ENCODE results near the gene ANKS1B. TPM values are rescaled to one million over a fixed set of nuclear protein-coding genes. Genes with fewer than 3 reads are reported as not detected.

The ANKS1B gene
- total RNA-seq, 4 donors from 2014 or later, result 4.9 to 15.4 (median 9.4) TPM

DNA sequence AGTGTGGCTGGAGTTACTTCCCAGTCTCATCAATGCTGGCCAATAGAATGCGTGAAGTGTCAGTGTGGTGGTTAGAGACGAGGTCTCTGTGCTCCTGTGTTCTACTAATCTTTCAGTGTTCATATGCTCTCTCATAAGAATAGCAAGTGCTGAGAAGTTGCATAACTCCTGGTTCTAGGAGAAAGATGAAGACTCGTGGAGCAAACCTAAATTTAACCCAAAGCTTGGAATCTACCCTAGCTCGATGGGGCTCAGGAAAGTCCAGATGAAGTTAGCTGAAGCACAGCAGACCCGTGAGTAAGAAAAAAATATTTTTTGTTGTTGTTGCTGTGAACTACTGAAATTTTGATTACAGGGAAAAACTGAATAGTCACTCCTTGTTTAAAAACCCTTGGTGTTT is 927.1 kb downstream of the ANKS1B start:
- no peaks in the 10 kb centered on the region for H3K9me3 ChIP-seq
- no peaks in the 10 kb centered on the region for H3K4me1 ChIP-seq
- H3K36me3 ChIP-seq, result no peaks in the 10 kb centered on the region
- 80% methylated on average over 5 of the region's 5 CpGs for WGBS
- H3K4me3 ChIP-seq, result no peak overlapping the region
- H3K27ac ChIP-seq, result no peak overlapping the region
- no peaks in the 10 kb centered on the region for H3K27me3 ChIP-seq
- no peak for DNase-seq (ENCODE audit: low spot score in 2 of 2)
- TF ChIP-seq, protein P1, sequence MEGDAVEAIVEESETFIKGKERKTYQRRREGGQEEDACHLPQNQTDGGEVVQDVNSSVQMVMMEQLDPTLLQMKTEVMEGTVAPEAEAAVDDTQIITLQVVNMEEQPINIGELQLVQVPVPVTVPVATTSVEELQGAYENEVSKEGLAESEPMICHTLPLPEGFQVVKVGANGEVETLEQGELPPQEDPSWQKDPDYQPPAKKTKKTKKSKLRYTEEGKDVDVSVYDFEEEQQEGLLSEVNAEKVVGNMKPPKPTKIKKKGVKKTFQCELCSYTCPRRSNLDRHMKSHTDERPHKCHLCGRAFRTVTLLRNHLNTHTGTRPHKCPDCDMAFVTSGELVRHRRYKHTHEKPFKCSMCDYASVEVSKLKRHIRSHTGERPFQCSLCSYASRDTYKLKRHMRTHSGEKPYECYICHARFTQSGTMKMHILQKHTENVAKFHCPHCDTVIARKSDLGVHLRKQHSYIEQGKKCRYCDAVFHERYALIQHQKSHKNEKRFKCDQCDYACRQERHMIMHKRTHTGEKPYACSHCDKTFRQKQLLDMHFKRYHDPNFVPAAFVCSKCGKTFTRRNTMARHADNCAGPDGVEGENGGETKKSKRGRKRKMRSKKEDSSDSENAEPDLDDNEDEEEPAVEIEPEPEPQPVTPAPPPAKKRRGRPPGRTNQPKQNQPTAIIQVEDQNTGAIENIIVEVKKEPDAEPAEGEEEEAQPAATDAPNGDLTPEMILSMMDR (IDR thresholded peaks at IDR 0.05), result no peak

DNA sequence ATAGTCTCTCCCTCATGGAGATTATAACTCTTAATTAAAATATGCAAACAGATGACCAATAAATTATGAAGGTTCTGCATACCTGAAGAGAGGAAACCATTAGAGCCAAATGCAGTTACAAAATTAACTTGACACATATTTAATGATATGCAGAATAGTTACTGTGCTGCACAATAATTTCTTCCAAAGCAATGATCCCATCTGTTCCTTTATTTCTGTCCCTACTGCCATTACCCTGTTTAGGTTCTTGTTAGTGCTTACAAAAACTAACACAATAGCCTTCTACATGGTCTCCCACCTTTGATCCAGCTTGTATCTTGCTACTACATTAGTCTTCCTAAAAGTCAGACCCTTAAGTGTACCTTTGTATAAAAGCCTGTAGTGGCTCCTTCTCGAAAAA is 928.5 kb downstream of the ANKS1B start:
- H3K4me1 ChIP-seq, result no peaks in the 10 kb centered on the region
- no peak overlapping the region for H3K4me3 ChIP-seq
- no peaks in the 10 kb centered on the region for H3K36me3 ChIP-seq
- WGBS, result 100% methylated on average over 1 of the region's 1 CpG
- H3K27me3 ChIP-seq, result no peaks in the 10 kb centered on the region
- no peaks in the 10 kb centered on the region for H3K9me3 ChIP-seq
- no peak overlapping the region for H3K27ac ChIP-seq
- no peak for TF ChIP-seq EP300 (IDR thresholded peaks at IDR 0.05)
- TF ChIP-seq POLR2A (IDR thresholded peaks at IDR 0.05), result no peak
- TF ChIP-seq, protein P1 (IDR thresholded peaks at IDR 0.05), result no peak
- no peak for TF ChIP-seq POLR2AphosphoS5 (IDR thresholded peaks at IDR 0.05)
- no peak for DNase-seq (ENCODE audit: low spot score in 2 of 2)

- Histone ChIP-seq H3K4me1 (no peaks in the 10 kb centered on the region), H3K9me3 (no peaks in the 10 kb centered on the region), H3K27ac (no peak overlapping the region), H3K4me3 (no peak overlapping the region), H3K36me3 (no peaks in the 10 kb centered on the region), H3K27me3 (no peaks in the 10 kb centered on the region)
- no peak for DNase-seq (ENCODE audit: low spot score in 2 of 2)
- 84% methylated on average over 3 of the region's 3 CpGs for WGBS
- TF ChIP-seq POLR2AphosphoS5 (IDR thresholded peaks at IDR 0.05) (no peak), POLR2A (IDR thresholded peaks at IDR 0.05) (no peak), EP300 (IDR thresholded peaks at IDR 0.05) (no peak)
- TF ChIP-seq, protein P1 (IDR thresholded peaks at IDR 0.05), result no peak
These were observed 929.4 kb downstream of the ANKS1B start for GRCh38 chr12:99055299-99055698.

DNA sequence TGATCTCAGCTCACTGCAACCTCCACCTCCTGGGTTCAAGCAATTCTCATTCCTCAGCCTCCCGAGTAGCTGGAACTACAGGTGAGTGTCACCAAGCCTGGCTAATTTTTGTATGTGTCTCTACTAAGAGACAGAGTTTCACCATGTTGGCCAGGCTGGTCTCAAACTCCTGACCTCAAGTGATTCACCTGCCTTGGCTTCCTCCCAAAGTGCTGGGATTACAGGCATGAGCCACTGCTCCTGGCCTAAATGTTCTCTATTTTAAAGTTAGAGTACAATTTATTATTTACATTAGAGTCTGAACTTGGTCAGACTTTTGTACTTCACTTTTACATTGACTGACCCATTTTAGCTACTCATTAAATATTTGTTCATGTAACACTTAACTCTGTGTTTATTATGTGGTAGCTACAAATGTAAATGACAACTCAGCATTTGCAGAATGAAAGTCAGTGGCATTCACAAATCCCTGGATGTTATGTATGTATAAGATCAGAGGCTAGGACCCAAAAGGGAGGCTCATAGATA is 930.1 kb downstream of the ANKS1B start:
- no peaks in the 10 kb centered on the region for H3K4me1 ChIP-seq
- H3K27ac ChIP-seq, result no peak overlapping the region
- H3K27me3 ChIP-seq, result no peaks in the 10 kb centered on the region
- H3K9me3 ChIP-seq, result no peaks in the 10 kb centered on the region
- H3K36me3 ChIP-seq, result no peaks in the 10 kb centered on the region
- 100% methylated on average over 1 of the region's 1 CpG for WGBS
- no peak for TF ChIP-seq POLR2A (IDR thresholded peaks at IDR 0.05)
- TF ChIP-seq POLR2AphosphoS5 (IDR thresholded peaks at IDR 0.05), result no peak
- TF ChIP-seq, protein P1 (IDR thresholded peaks at IDR 0.05), result no peak
- no peak for TF ChIP-seq EP300 (IDR thresholded peaks at IDR 0.05)
- no peak for DNase-seq (ENCODE audit: low spot score in 2 of 2)
- H3K4me3 ChIP-seq, result no peak overlapping the region

DNA sequence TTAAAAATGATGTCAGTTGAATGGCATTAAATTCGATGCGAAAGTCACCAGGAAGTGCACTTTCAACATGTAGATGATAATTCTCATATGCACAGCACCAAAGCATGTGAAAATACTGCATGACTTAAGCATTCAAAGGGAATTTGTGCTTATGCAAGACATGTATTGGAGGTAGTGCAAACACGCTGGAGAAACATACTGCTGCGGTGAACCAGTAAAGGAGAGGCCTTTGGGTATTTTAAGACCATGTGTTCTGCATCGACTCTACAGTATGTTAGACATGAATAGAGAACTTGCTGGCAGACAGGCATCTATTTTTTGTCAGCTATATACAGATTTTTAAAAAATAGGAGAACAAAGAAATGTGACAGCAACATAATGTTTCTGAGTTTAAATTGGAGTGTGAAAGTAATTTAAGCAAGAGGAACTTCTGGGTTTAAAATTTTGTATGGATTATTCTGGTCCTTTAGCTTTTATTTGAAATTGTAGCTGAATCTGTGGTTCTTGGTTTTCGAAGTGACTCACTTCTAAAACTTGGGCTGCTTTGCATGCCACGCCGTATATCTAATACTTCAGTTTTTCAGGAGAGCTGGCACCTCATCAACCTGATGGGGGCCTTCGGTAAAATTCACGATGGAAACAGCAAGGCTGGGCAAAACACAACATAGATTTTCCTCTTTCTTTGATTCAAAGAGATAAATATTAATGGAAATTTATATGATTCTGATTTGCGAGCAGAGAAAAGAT is 930.9 kb downstream of the ANKS1B start:
- no peak overlapping the region for H3K4me3 ChIP-seq
- 83% methylated on average over 11 of the region's 11 CpGs for WGBS
- H3K27me3 ChIP-seq, result no peaks in the 10 kb centered on the region
- TF ChIP-seq, protein P1 (IDR thresholded peaks at IDR 0.05), result no peak
- TF ChIP-seq POLR2A (IDR thresholded peaks at IDR 0.05) (no peak), POLR2AphosphoS5 (IDR thresholded peaks at IDR 0.05) (no peak), EP300 (IDR thresholded peaks at IDR 0.05) (no peak)
- H3K4me1 ChIP-seq, result no peaks in the 10 kb centered on the region
- no peak overlapping the region for H3K27ac ChIP-seq
- no peaks in the 10 kb centered on the region for H3K36me3 ChIP-seq
- no peaks in the 10 kb centered on the region for H3K9me3 ChIP-seq
- no peak for DNase-seq (ENCODE audit: low spot score in 2 of 2)

Measured in suprapubic skin (tissue), 4 donors.